HepG2 (cell line): ENCODE results near the gene LIFR. TPM values are rescaled to one million over a fixed set of nuclear protein-coding genes. Genes with fewer than 3 reads are reported as not detected.

Source experiments
- AGO2 ChIP-seq: fragments of 200-400 bp; formaldehyde crosslinking; optimal IDR thresholded peaks from 2 replicates; pipeline ENCODE3; 2017; ENCODE audit warnings: mild to moderate bottlenecking, low read depth, low read length, moderate library complexity
- ATF1 ChIP-seq: IDR thresholded peaks from 2 replicates; pipeline ENCODE4 v1.6.1; 2016; ENCODE audit warnings: mild to moderate bottlenecking, control low read depth
- HHEX ChIP-seq: IDR thresholded peaks from 2 replicates; pipeline ENCODE4 v1.6.1; 2016; ENCODE audit warnings: control low read depth
- HMG20B ChIP-seq: conservative IDR thresholded peaks from 2 replicates; pipeline ENCODE4 v1.6.1; 2016; ENCODE audit warnings: missing genetic modification reagents, missing compliant biosample characterization
- HNF4G ChIP-seq, 2 experiments: sonication (generic) in 1 of 2; formaldehyde crosslinking in 1 of 2; IDR thresholded peaks; 2 replicates each; pipeline versions ENCODE4 v1.4.0 to v1.6.1; 2011 to 2020; ENCODE audit warnings: borderline replicate concordance in 2 of 2, low read depth in 2 of 2, mild to moderate bottlenecking in 2 of 2, low read length in 1 of 2, missing genetic modification reagents in 1 of 2, moderate library complexity in 1 of 2
- MEF2D ChIP-seq: sonication (generic); formaldehyde crosslinking; IDR thresholded peaks from 2 replicates; pipeline ENCODE4 v1.5.1; 2020; ENCODE audit warnings: mild to moderate bottlenecking, missing genetic modification reagents
- ONECUT2 ChIP-seq: sonication (generic); formaldehyde crosslinking; IDR thresholded peaks from 2 replicates; pipeline ENCODE4 v1.4.0; 2020; ENCODE audit warnings: missing genetic modification reagents
- PAX8 ChIP-seq: sonication (generic); formaldehyde crosslinking; IDR thresholded peaks from 2 replicates; pipeline ENCODE4 v1.8.0; 2022; ENCODE audit warnings: mild to moderate bottlenecking, missing genetic modification reagents, borderline replicate concordance
- RFX1 ChIP-seq: fragments of 450-650 bp; IDR thresholded peaks from 2 replicates; pipeline ENCODE4 v1.6.1; 2017
- SAP130 ChIP-seq: IDR thresholded peaks from 2 replicates; pipeline ENCODE4 v1.6.1; 2016; ENCODE audit warnings: low read depth
- SKI ChIP-seq: fragments of 450-650 bp; IDR thresholded peaks from one replicate; pipeline ENCODE4 v1.6.1; 2018; ENCODE audit warnings: mild to moderate bottlenecking; ENCODE audit not compliant: partially characterized antibody
- SYNCRIP ChIP-seq: fragments of 200-400 bp; formaldehyde crosslinking; IDR thresholded peaks from 2 replicates; pipeline ENCODE4 v1.6.1; 2018; ENCODE audit warnings: mild to moderate bottlenecking, low read depth, low read length; ENCODE audit not compliant: insufficient read depth
- TCF7L2 ChIP-seq: IDR thresholded peaks from 2 replicates; pipeline ENCODE4 v1.6.1; 2011; ENCODE audit warnings: mild to moderate bottlenecking, low read depth, low read length, moderate library complexity
- U2AF1 ChIP-seq: fragments of 200-400 bp; formaldehyde crosslinking; optimal IDR thresholded peaks from 2 replicates; pipeline ENCODE3; 2017; ENCODE audit warnings: mild to moderate bottlenecking, low read depth, low read length
- WIZ ChIP-seq: sonication (generic); formaldehyde crosslinking; IDR thresholded peaks from 2 replicates; pipeline ENCODE4 v1.5.1; 2020; ENCODE audit warnings: mild to moderate bottlenecking, missing genetic modification reagents
- ZBTB21 ChIP-seq: sonication (generic); formaldehyde crosslinking; IDR thresholded peaks from 2 replicates; pipeline ENCODE4 v1.4.0; 2020; ENCODE audit warnings: missing genetic modification reagents
- ZNF17 ChIP-seq: sonication (generic); formaldehyde crosslinking; IDR thresholded peaks from 2 replicates; pipeline ENCODE4 v1.5.0; 2020; ENCODE audit warnings: mild to moderate bottlenecking, missing genetic modification reagents
- ZNF224 ChIP-seq: sonication (generic); formaldehyde crosslinking; IDR thresholded peaks from 2 replicates; pipeline ENCODE4 v1.5.0; 2020; ENCODE audit warnings: mild to moderate bottlenecking, missing genetic modification reagents
- ZNF343 ChIP-seq: sonication (generic); formaldehyde crosslinking; IDR thresholded peaks from 2 replicates; pipeline ENCODE4 v1.4.0; 2020; ENCODE audit warnings: mild to moderate bottlenecking, missing genetic modification reagents
- ZNF546 ChIP-seq: sonication (generic); formaldehyde crosslinking; conservative IDR thresholded peaks from 2 replicates; pipeline ENCODE4 v1.8.1; 2023; ENCODE audit warnings: mild to moderate bottlenecking, missing genetic modification reagents
- ZNF605 ChIP-seq: sonication (generic); formaldehyde crosslinking; IDR thresholded peaks from 2 replicates; pipeline ENCODE4 v1.8.0; 2022; ENCODE audit warnings: mild to moderate bottlenecking, missing genetic modification reagents
- ZNF607 ChIP-seq: sonication (generic); formaldehyde crosslinking; IDR thresholded peaks from 2 replicates; pipeline ENCODE4 v1.5.1; 2020; ENCODE audit warnings: missing genetic modification reagents, mild to moderate bottlenecking, borderline replicate concordance
- ZNF781 ChIP-seq: sonication (generic); formaldehyde crosslinking; IDR thresholded peaks from 2 replicates; pipeline ENCODE4 v1.5.1; 2020; ENCODE audit warnings: borderline replicate concordance, mild to moderate bottlenecking, missing genetic modification reagents; ENCODE audit errors: not compliant biosample characterization
- polyA plus RNA-seq, 8 experiments: library from polyadenylated mRNA; depleted of rRNA in 3 of 8; stranded (reverse) in 7 of 8; unstranded in 1 of 8; fragments of >200 nt; fragmentation: Illumina TruSeq in 4 of 8; extraction: Trizol in 4 of 8; gene quantifications; 2 replicates each; pipeline versions ENCODE4 v1.2.1 to v1.2.3, GENCODE V29; 2011 to 2016; ENCODE audit warnings: low read depth in 4 of 8, missing spikeins in 1 of 8, mixed read lengths in 1 of 8; ENCODE audit not compliant: insufficient read depth in 1 of 8
- total RNA-seq, 5 experiments: library from RNA; depleted of rRNA; stranded (reverse); fragments of >200 nt; fragmentation: Illumina TruSeq; extraction: Trizol; gene quantifications; 2 replicates each; pipeline ENCODE4 v1.2.3, GENCODE V29; 2016; ENCODE audit warnings: low read depth in 1 of 5
- TF ChIP-seq, protein P1 (sequence below): sonication (generic); formaldehyde crosslinking; IDR thresholded peaks from 2 replicates; pipeline ENCODE4 v1.5.0; 2020; ENCODE audit warnings: missing genetic modification reagents
- TF ChIP-seq, protein P2 (sequence below): IDR thresholded peaks from 2 replicates; pipeline ENCODE4 v1.6.1; 2016; ENCODE audit warnings: low read depth, missing genetic modification reagents, missing compliant biosample characterization
- TF ChIP-seq, protein P3 (sequence below): sonication (generic); formaldehyde crosslinking; conservative IDR thresholded peaks from 2 replicates; pipeline ENCODE4 v1.8.0; 2022; ENCODE audit warnings: low read depth, missing genetic modification reagents

Gene LIFR
- total and polyA plus RNA-seq, 2 of the 13 experiments (the other 11 are each of a cell fraction or from before 2014, with no cell fraction given) = 6.3 to 25.2 TPM

DNA sequence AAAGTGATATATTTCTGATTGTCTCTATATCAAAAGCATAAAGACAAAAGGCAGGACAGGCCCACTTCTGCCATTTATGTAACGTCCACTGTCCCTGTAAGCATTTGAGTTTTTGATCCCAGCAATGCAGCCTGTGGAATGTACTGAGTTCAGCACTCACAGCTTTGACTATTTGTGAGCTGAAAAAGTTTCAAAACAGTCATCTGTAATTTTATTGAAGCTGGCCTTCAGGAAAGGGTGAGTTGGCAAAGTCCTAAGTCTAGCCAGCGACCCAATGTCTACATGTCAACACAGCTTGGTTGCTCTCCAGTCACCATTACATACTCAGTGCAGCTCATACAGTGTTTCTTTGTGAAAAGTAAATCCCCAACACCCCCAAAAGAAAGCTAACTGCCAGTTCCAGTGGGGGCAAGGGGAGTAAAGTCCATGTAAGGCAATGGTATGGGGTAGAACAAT is 9.7 kb downstream of the LIFR start (continued):
- TF ChIP-seq HNF4G (IDR thresholded peaks at IDR 0.05; ENCODE audit: borderline replicate concordance, low read depth, low read length) (peak; percentile 75), HNF4G (CRISPR knock-in tag; IDR thresholded peaks at IDR 0.05; ENCODE audit: borderline replicate concordance, low read depth) (peak; percentile 35; the same call in 1 of the 2 replicates), PAX8 (no peak), ZNF546 (CRISPR knock-in tag) (no peak), WIZ (CRISPR knock-in tag) (0 out of 2 replicates have a peak, but pooled peaks have one; percentile 42), HMG20B (CRISPR knock-in tag) (0 out of 2 replicates have a peak, but pooled peaks have one; percentile 42), ZNF781 (no peak), ZNF17 (CRISPR knock-in tag) (no peak), MEF2D (CRISPR knock-in tag) (no peak), HHEX (no peak), ZNF605 (CRISPR knock-in tag) (no peak), TCF7L2 (no peak), U2AF1 (no peak), ONECUT2 (no peak), ZNF224 (no peak), ZNF607 (no peak), ATF1 (CRISPR knock-in tag) (no peak), RFX1 (no peak), ZBTB21 (CRISPR knock-in tag) (no peak), SKI (peak; percentile 80), ZNF343 (CRISPR knock-in tag) (no peak), SAP130 (no peak; the same call in none of the 2 replicates), AGO2 (no peak), SYNCRIP (no peak)
- TF ChIP-seq, protein P1, sequence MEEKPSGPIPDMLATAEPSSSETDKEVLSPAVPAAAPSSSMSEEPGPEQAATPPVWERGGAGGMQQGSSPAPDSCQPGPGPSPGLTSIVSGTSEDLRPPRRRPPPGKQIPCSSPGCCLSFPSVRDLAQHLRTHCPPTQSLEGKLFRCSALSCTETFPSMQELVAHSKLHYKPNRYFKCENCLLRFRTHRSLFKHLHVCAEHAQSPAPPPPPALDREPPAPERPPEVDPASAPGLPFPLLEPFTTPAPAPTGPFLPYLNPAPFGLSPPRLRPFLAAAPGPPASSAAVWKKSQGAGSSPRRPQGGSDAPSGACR (CRISPR knock-in tag) = no peak
- TF ChIP-seq, protein P2, sequence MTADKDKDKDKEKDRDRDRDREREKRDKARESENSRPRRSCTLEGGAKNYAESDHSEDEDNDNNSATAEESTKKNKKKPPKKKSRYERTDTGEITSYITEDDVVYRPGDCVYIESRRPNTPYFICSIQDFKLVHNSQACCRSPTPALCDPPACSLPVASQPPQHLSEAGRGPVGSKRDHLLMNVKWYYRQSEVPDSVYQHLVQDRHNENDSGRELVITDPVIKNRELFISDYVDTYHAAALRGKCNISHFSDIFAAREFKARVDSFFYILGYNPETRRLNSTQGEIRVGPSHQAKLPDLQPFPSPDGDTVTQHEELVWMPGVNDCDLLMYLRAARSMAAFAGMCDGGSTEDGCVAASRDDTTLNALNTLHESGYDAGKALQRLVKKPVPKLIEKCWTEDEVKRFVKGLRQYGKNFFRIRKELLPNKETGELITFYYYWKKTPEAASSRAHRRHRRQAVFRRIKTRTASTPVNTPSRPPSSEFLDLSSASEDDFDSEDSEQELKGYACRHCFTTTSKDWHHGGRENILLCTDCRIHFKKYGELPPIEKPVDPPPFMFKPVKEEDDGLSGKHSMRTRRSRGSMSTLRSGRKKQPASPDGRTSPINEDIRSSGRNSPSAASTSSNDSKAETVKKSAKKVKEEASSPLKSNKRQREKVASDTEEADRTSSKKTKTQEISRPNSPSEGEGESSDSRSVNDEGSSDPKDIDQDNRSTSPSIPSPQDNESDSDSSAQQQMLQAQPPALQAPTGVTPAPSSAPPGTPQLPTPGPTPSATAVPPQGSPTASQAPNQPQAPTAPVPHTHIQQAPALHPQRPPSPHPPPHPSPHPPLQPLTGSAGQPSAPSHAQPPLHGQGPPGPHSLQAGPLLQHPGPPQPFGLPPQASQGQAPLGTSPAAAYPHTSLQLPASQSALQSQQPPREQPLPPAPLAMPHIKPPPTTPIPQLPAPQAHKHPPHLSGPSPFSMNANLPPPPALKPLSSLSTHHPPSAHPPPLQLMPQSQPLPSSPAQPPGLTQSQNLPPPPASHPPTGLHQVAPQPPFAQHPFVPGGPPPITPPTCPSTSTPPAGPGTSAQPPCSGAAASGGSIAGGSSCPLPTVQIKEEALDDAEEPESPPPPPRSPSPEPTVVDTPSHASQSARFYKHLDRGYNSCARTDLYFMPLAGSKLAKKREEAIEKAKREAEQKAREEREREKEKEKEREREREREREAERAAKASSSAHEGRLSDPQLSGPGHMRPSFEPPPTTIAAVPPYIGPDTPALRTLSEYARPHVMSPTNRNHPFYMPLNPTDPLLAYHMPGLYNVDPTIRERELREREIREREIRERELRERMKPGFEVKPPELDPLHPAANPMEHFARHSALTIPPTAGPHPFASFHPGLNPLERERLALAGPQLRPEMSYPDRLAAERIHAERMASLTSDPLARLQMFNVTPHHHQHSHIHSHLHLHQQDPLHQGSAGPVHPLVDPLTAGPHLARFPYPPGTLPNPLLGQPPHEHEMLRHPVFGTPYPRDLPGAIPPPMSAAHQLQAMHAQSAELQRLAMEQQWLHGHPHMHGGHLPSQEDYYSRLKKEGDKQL (CRISPR knock-in tag) = no peak
- TF ChIP-seq, protein P3, sequence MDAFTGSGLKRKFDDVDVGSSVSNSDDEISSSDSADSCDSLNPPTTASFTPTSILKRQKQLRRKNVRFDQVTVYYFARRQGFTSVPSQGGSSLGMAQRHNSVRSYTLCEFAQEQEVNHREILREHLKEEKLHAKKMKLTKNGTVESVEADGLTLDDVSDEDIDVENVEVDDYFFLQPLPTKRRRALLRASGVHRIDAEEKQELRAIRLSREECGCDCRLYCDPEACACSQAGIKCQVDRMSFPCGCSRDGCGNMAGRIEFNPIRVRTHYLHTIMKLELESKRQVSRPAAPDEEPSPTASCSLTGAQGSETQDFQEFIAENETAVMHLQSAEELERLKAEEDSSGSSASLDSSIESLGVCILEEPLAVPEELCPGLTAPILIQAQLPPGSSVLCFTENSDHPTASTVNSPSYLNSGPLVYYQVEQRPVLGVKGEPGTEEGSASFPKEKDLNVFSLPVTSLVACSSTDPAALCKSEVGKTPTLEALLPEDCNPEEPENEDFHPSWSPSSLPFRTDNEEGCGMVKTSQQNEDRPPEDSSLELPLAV (CRISPR knock-in tag) = no peak
